BE2C (cell line): ENCODE results near the gene MEGF11.
"Not testable (repeated sequence)": the region's sequence is repeated elsewhere in the genome, so short reads cannot be mapped to it uniquely, and the experiment has no call there.

ENCODE experiments used
- DNase-seq: peaks from one replicate; pipeline ENCODE4 v3.0.0-alpha.2; 2020
- H3K27me3 ChIP-seq: fragments of 250-450 bp; sonication (Bioruptor Pico); 2 replicates; pipeline ENCODE4 v1.5.1; 2020; ENCODE audit warnings: mild to moderate bottlenecking
- H3K36me3 ChIP-seq: fragments of 250-450 bp; sonication (Bioruptor Pico); 2 replicates; pipeline ENCODE4 v1.5.1; 2020; ENCODE audit warnings: mild to moderate bottlenecking
- H3K4me1 ChIP-seq: fragments of 250-450 bp; sonication (Bioruptor Pico); 2 replicates; pipeline ENCODE4 v1.5.1; 2020
- H3K4me3 ChIP-seq: 2 replicates; pipeline ENCODE4 v1.5.1; 2011; ENCODE audit warnings: low read depth, low read length
- H3K9me3 ChIP-seq: fragments of 250-450 bp; sonication (Bioruptor Pico); 2 replicates; pipeline ENCODE4 v1.5.1; 2020
- CTCF ChIP-seq: IDR thresholded peaks from 2 replicates; pipeline ENCODE4 v1.5.1; 2012; ENCODE audit warnings: mild to moderate bottlenecking, low read depth, low read length

The MEGF11 gene

GRCh38 chr15:65873256-65873655, 380.3 kb downstream of the MEGF11 start:
- DNase-seq, result no peak
- Histone ChIP-seq H3K4me3 (no peak overlapping the region), H3K4me1 (peaks cover 2% of the 10 kb centered on the region; the same call in 1 of the 2 replicates), H3K9me3 (no peaks in the 10 kb centered on the region), H3K36me3 (peaks cover 33% of the 10 kb centered on the region), H3K27me3 (no peaks in the 10 kb centered on the region)
- TF ChIP-seq CTCF, result no peak

GRCh38 chr15:65872596-65872995, 381.0 kb downstream of the MEGF11 start:
- H3K4me1 ChIP-seq, DNase-seq, H3K4me3 ChIP-seq, H3K9me3 ChIP-seq, H3K27me3 ChIP-seq: not testable (repeated sequence)
- peaks cover 26% of the 10 kb centered on the region for H3K36me3 ChIP-seq

GRCh38 chr15:65871886-65872285, 381.7 kb downstream of the MEGF11 start:
- H3K4me3 ChIP-seq, H3K9me3 ChIP-seq, H3K27me3 ChIP-seq, DNase-seq, H3K4me1 ChIP-seq: not testable (repeated sequence)
- peaks cover 19% of the 10 kb centered on the region for H3K36me3 ChIP-seq

GRCh38 chr15:65870889-65871533, 382.5 kb downstream of the MEGF11 start:
- H3K4me1 ChIP-seq, result 0 out of 2 replicates have a peak, but pooled peaks cover 2% of the 10 kb centered on the region
- DNase-seq, result no peak
- H3K36me3 ChIP-seq, result peaks cover 11% of the 10 kb centered on the region
- peak overlapping the region; percentile 96 for H3K4me3 ChIP-seq
- H3K27me3 ChIP-seq, result no peaks in the 10 kb centered on the region
- no peaks in the 10 kb centered on the region for H3K9me3 ChIP-seq
- no peak for TF ChIP-seq CTCF

GRCh38 chr15:65869954-65870871, 383.3 kb downstream of the MEGF11 start:
- H3K27me3 ChIP-seq, result no peaks in the 10 kb centered on the region
- peak; percentile 48 for DNase-seq
- H3K9me3 ChIP-seq, result no peaks in the 10 kb centered on the region
- H3K36me3 ChIP-seq, result peaks cover 6% of the 10 kb centered on the region; the same call in 1 of the 2 replicates
- peak overlapping the region; percentile 96 for H3K4me3 ChIP-seq
- no peak for TF ChIP-seq CTCF
- no peaks in the 10 kb centered on the region for H3K4me1 ChIP-seq

GRCh38 chr15:65869126-65869953, 384.2 kb downstream of the MEGF11 start, which contains the start of gene RAB11A:
TSS of gene RAB11A (plus strand) at chr15:65869491. CDS start at chr15:65869586, 95 bp downstream.
- H3K4me1 ChIP-seq, result no peaks in the 10 kb centered on the region
- peaks cover 2% of the 10 kb centered on the region; the same call in 1 of the 2 replicates for H3K36me3 ChIP-seq
- DNase-seq, result peak; percentile 99
- TF ChIP-seq CTCF, result peak; percentile 37
- peak within 1 kb of the TSS; percentile 96 for H3K4me3 ChIP-seq
- H3K9me3 ChIP-seq, result no peaks in the 10 kb centered on the region
- no peaks in the 10 kb centered on the region for H3K27me3 ChIP-seq
